Neutrophil (primary cell): ENCODE results near the gene EEA1.

Experiments used
- H3K27ac ChIP-seq: fragments of 200-600 bp; sonication (generic); 2 replicates; pipeline ENCODE4 v1.5.1; 2016; ENCODE audit warnings: mild to moderate bottlenecking, moderate library complexity
- H3K27me3 ChIP-seq: fragments of 200-600 bp; sonication (generic); 2 replicates; pipeline ENCODE4 v1.6.0; 2016; ENCODE audit warnings: mild to moderate bottlenecking
- H3K36me3 ChIP-seq: fragments of 200-600 bp; sonication (generic); 2 replicates; pipeline ENCODE4 v1.5.1; 2017
- H3K4me1 ChIP-seq, 2 experiments: fragments of 200-600 bp in 1 of 2; sonication (generic) in 1 of 2; 1 replicate in 1 of 2; 2 replicates in 1 of 2; pipeline versions ENCODE4 v1.5.1 to v1.6.1; 2013 to 2016; ENCODE audit warnings: low read depth in 1 of 2, low read length in 1 of 2, mild to moderate bottlenecking in 1 of 2, moderate library complexity in 1 of 2; ENCODE audit not compliant: control insufficient read depth in 1 of 2, insufficient read depth in 1 of 2
- H3K4me3 ChIP-seq, 2 experiments: fragments of 200-600 bp in 1 of 2; sonication (generic) in 1 of 2; 1 replicate in 1 of 2; 2 replicates in 1 of 2; pipeline ENCODE4 v1.5.1; 2013 to 2016; ENCODE audit warnings: low read depth in 1 of 2, low read length in 1 of 2, mild to moderate bottlenecking in 1 of 2, moderate library complexity in 1 of 2
- H3K9me3 ChIP-seq: fragments of 200-600 bp; sonication (generic); 2 replicates; pipeline ENCODE4 v1.5.1; 2016
- TF ChIP-seq, protein P1 (sequence below): fragments of 200-600 bp; sonication (generic); IDR thresholded peaks from 2 replicates; pipeline ENCODE4 v1.5.1; 2016; ENCODE audit warnings: antibody characterized with exemption

The EEA1 gene

DNA sequence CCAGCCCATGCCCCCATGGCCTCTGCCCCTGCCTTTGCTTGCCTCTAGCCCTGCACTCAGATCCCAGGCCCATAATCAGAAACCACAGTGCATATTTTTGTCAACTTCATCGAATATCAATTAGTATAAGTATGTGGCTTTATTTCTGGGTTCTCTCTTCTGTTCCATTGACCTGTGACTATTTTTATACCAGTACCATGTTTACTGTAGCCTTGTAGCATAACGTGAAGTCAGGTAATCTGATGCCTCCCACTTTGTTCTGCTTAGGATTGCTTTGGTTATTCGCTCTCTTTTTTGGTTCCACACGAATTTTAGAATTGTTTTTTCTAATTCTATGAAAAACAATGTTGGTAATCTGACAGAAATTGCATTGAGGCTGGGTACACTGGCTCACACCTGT lies 14.9 kb downstream of the EEA1 start:
- Histone ChIP-seq H3K27ac (no peak overlapping the region), H3K4me1 (no peaks in the 10 kb centered on the region), H3K27me3 (no peaks in the 10 kb centered on the region), H3K4me3 (no peak overlapping the region), H3K36me3 (no peaks in the 10 kb centered on the region), H3K9me3 (no peaks in the 10 kb centered on the region)
- TF ChIP-seq, protein P1, sequence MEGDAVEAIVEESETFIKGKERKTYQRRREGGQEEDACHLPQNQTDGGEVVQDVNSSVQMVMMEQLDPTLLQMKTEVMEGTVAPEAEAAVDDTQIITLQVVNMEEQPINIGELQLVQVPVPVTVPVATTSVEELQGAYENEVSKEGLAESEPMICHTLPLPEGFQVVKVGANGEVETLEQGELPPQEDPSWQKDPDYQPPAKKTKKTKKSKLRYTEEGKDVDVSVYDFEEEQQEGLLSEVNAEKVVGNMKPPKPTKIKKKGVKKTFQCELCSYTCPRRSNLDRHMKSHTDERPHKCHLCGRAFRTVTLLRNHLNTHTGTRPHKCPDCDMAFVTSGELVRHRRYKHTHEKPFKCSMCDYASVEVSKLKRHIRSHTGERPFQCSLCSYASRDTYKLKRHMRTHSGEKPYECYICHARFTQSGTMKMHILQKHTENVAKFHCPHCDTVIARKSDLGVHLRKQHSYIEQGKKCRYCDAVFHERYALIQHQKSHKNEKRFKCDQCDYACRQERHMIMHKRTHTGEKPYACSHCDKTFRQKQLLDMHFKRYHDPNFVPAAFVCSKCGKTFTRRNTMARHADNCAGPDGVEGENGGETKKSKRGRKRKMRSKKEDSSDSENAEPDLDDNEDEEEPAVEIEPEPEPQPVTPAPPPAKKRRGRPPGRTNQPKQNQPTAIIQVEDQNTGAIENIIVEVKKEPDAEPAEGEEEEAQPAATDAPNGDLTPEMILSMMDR = no peak

DNA sequence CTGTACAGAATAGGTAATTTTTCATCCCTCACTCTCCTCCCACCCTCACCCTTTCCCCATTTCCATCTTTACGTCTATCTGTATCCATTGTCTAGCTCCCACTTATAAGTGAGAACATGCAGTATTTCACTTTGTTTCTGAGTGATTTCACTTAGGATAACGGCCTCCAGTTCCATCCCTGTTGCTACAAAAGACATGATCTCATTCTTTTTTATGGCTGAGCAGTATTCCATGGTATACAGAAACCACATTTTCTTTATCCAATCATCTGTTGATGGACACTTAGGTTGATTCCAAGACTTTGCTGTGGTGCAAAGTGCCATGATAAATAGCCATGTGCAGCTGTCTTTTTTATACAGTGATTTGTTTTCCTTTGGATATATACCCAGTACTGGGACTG lies 16.4 kb downstream of the EEA1 start:
- no peak overlapping the region for H3K4me3 ChIP-seq
- H3K4me1 ChIP-seq = no peaks in the 10 kb centered on the region
- no peak overlapping the region for H3K27ac ChIP-seq
- TF ChIP-seq, protein P1 = no peak
- no peaks in the 10 kb centered on the region for H3K27me3 ChIP-seq
- H3K36me3 ChIP-seq = no peaks in the 10 kb centered on the region
- H3K9me3 ChIP-seq = no peaks in the 10 kb centered on the region

DNA sequence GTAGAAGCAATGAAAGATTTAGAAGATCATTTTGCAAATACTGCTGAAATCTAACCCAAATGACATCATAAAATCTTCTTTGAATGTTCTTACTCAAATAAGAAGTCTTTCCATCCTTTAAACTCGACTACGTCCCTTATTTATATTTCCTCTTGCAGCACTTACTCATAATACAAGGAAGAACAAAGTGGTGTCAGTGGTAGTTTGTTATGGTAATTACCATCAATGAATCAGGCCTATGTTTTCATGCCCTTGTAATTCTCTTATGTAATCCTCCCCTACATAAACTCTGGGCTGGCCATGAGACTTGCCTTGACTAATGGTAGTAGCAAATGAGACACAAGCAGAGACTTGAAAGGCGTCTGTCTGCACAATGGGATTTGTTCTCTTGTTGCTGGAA lies 17.0 kb downstream of the EEA1 start:
- Histone ChIP-seq H3K9me3 (no peaks in the 10 kb centered on the region), H3K4me1 (no peaks in the 10 kb centered on the region), H3K4me3 (no peak overlapping the region), H3K27ac (no peak overlapping the region), H3K27me3 (no peaks in the 10 kb centered on the region), H3K36me3 (no peaks in the 10 kb centered on the region)
- TF ChIP-seq, protein P1 = no peak

DNA sequence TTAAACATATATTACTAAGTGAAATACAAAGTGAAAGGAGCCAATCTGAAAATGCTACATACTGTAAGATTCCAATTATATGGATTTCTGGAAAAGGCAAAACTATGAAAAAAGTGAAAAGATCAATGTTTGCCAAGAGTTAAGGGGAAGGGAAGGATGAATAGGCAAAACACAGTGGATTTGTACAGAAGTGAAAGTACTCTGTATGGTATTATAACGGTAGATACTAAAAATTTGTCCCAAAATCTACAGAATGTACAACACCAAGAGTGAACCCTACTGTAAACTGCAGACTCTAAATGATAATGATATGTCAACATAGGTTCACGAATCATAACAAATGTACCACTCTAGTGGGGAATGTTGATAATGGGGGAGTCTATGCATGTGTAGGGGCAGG lies 17.8 kb downstream of the EEA1 start:
- no peaks in the 10 kb centered on the region for H3K4me1 ChIP-seq
- no peaks in the 10 kb centered on the region for H3K27me3 ChIP-seq
- no peaks in the 10 kb centered on the region for H3K9me3 ChIP-seq
- TF ChIP-seq, protein P1 = no peak
- no peak overlapping the region for H3K27ac ChIP-seq
- no peaks in the 10 kb centered on the region for H3K36me3 ChIP-seq
- no peak overlapping the region for H3K4me3 ChIP-seq

DNA sequence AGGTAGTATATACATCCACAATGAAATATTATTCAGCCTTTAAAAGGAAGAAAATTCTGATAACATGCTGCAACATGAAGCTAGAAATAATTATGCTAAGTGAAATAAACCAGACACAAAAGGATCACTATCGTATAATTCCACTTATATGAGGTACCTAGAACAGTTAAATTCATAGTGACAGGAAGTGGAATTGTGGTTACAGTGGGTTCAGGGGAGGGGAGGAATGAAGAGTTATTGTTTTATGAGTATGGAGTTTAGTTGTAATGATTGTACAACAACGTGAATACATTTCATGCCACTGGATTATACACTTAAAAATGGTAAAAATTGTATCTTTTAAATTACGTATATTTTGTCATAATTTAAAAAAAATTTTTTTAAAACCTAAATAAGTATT lies 21.0 kb downstream of the EEA1 start:
- H3K4me3 ChIP-seq = no peak overlapping the region

More for the DNA sequence above, 21.0 kb downstream of the EEA1 start:
- no peaks in the 10 kb centered on the region for H3K36me3 ChIP-seq
- H3K27ac ChIP-seq = no peak overlapping the region
- H3K4me1 ChIP-seq = no peaks in the 10 kb centered on the region
- TF ChIP-seq, protein P1 = no peak
- H3K27me3 ChIP-seq = no peaks in the 10 kb centered on the region
- no peaks in the 10 kb centered on the region for H3K9me3 ChIP-seq
